ENCODE results near the gene GSAP. TPM values are rescaled to one million over a fixed set of nuclear protein-coding genes. Genes with fewer than 3 reads are reported as not detected.

GSAP gene
- total RNA-seq (200 and 207 TPM in 2 replicates), polyA plus RNA-seq (140 and 157 TPM in 2 replicates), polyA minus RNA-seq (67.0 and 86.8 TPM in 2 replicates)
- 152 TPM for total RNA-seq (2013)

DNA sequence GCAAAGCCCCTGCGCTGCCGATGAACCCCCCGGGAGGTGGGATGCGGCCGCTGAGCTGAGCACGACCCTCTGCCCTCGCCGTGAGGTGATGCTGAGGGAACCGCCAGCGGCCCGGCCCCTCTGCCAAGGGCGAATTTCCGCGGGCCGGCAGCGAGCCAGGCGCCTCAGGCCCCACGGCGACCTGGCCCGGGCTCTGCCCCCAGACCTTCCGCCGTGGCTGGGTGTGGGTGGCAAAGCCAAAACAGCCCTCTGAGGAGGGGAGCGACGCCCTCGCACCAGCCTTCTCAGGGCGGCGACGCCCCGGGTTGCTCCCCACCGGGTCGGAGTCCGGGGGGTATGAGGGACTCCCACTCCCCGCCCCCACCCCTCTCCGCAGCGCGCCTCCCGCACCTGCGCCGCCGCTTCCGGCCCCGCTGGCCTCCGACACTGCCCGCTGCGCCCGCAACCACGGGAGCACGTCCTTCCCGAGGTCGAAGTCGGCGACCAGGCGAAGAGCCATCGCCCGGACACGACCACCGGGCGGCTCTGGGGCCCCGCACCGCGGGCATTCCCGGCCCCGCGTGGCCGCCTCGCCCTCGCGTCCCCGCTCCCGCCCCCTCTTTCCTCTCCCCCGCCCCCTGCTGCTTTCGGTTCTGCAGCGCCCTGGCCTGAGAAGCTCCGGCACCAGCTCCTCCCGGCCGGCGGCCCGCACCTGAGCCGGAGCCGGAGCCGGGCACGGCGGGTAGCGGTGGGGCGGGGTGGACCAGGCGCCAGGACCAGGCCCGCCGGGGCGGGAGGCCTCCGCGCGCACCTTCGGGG lies at the start of gene GSAP:
GSAP (minus strand) TSS at position 527 of the 798 bp plus-strand sequence; CDS start at position 499, 28 bp downstream.
- Histone ChIP-seq H3K4me1 (ENCODE audit: control insufficient read depth in 2 of 2, insufficient read depth in 2 of 2, low read length in 2 of 2) (peaks cover 39 to 42% of the 10 kb centered on the region in 2 donors), H3K4me2 (replicated peaks; ENCODE audit: low read depth, low read length, poor library complexity, severe bottlenecking) (peak within 1 kb of the TSS; percentile 85), H3K9me3 (ENCODE audit: control extremely low read depth in 1 of 3, control insufficient read depth in 2 of 3, insufficient read depth in 1 of 3, low read length in 2 of 3) (no peaks in the 10 kb centered on the region), H3K79me2 (ENCODE audit: control insufficient read depth, insufficient read depth, low read length) (peaks cover 53% of the 10 kb centered on the region), H3K9ac (ENCODE audit: low read length) (peak within 1 kb of the TSS; percentile 82), H3K36me3 (replicated peaks in 1 of 2; ENCODE audit: control extremely low read depth in 1 of 2, control insufficient read depth in 1 of 2, extremely low read depth in 1 of 2, insufficient read depth in 2 of 2, low read length in 1 of 2) (no peaks in the 10 kb centered on the region), H3K27me3 (replicated peaks in 1 of 4; ENCODE audit: control extremely low read depth in 1 of 4, control insufficient read depth in 3 of 4, insufficient read depth in 4 of 4, low read length in 3 of 4) (no peaks in the 10 kb centered on the region), H3K4me3 (ENCODE audit: control extremely low read depth in 1 of 5, extremely low read depth in 1 of 5, insufficient read depth in 1 of 5, low read depth in 2 of 5, low read length in 4 of 5) (peak within 1 kb of the TSS; percentile 71 to 83 (median 77)), H4K20me1 (ENCODE audit: control insufficient read depth, insufficient read depth, low read length, poor library complexity, severe bottlenecking) (no peaks in the 10 kb centered on the region), H2AFZ (ENCODE audit: insufficient read depth, low read depth, low read length, poor library complexity, severe bottlenecking) (peak within 1 kb of the TSS; percentile 93), H3K27ac (ENCODE audit: low read length in 2 of 2) (peak within 1 kb of the TSS; percentile 94 to 96)
- TF ChIP-seq CTCF (IDR thresholded peaks at IDR 0.05) (peak; percentile 16), EZH2 (IDR thresholded peaks at IDR 0.05; ENCODE audit: borderline replicate concordance, insufficient read depth, low read depth, low read length, poor library complexity, severe bottlenecking) (no peak)
- intact Hi-C loops (cut with micrococcal nuclease): loop anchor here (1.0 to 10.0 kb wide), 5 partner anchors 15 to 281 kb away; partner anchors contain the start of gene RSBN1L
- DNase-seq: peak; percentile 86
- H3K27me3 Mint-ChIP-seq: no peaks in the 10 kb centered on the region
- peak; percentile 60 for ATAC-seq (ENCODE audit: low read depth)
- peak within 1 kb of the TSS; percentile 82 for H3K4me3 Mint-ChIP-seq
- POLR2A ChIA-PET: interaction anchor here (0.5 to 2.8 kb wide), 29 partner anchors 10 to 451 kb away, joined by 3 to 23 read pairs (median 4); partner anchors contain the start of gene PTPN12
- peaks cover 60% of the 10 kb centered on the region for H3K4me1 Mint-ChIP-seq
- CTCF ChIA-PET: interaction anchor here (0.6 to 2.8 kb wide), 9 partner anchors 12 to 1095 kb away, joined by 3 to 17 read pairs (median 6); partner anchors contain the start of gene PTPN12
- H3K9me3 Mint-ChIP-seq (ENCODE audit: insufficient read depth): no peaks in the 10 kb centered on the region
- under 1% methylated on average over 92 of the region's 93 CpGs for WGBS (ENCODE audit: insufficient coverage)
- peak within 1 kb of the TSS; percentile 93 for H3K27ac Mint-ChIP-seq

DNA sequence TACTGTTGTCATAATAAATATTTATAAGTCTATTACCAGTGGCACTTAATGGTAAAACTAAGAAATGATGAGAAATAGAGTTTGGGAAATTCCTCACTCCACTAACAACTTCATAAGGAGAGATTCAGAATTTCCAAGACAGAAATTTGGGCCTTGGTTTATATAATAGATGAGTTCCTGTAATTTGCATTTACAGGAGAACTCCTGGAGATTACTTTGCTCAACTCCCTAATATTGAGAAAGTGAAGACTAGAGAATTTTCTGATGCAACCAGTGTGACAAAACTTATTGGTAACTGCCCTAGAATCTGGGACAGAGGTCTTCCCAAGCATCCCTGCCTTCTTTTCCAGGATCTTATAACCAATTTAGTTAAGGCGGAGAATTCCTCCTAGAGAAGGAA lies 49.1 kb upstream of the GSAP start:
- POLR2A ChIA-PET: no interaction called here
- intact Hi-C loops (cut with micrococcal nuclease): loop anchor here (10.0 kb wide), 2 partner anchors 60 to 110 kb away; no protein-coding TSS in a partner anchor
- Mint-ChIP-seq H3K4me3 (no peak overlapping the region), H3K27ac (no peak overlapping the region), H3K9me3 (ENCODE audit: insufficient read depth) (no peaks in the 10 kb centered on the region), H3K4me1 (peaks cover 31% of the 10 kb centered on the region), H3K27me3 (no peaks in the 10 kb centered on the region)
- Histone ChIP-seq H3K4me1 (ENCODE audit: control insufficient read depth in 2 of 2, insufficient read depth in 2 of 2, low read length in 2 of 2) (peaks cover 3 to 18% of the 10 kb centered on the region in 2 donors), H2AFZ (ENCODE audit: insufficient read depth, low read depth, low read length, poor library complexity, severe bottlenecking) (no peak overlapping the region), H3K4me2 (replicated peaks; ENCODE audit: low read depth, low read length, poor library complexity, severe bottlenecking) (no peak overlapping the region), H3K9ac (ENCODE audit: low read length) (no peak overlapping the region), H3K27ac (ENCODE audit: low read length in 2 of 2) (no peak overlapping the region), H3K9me3 (ENCODE audit: control extremely low read depth in 1 of 3, control insufficient read depth in 2 of 3, insufficient read depth in 1 of 3, low read length in 2 of 3) (no peaks in the 10 kb centered on the region), H3K79me2 (ENCODE audit: control insufficient read depth, insufficient read depth, low read length) (no peaks in the 10 kb centered on the region), H3K27me3 (replicated peaks in 1 of 4; ENCODE audit: control extremely low read depth in 1 of 4, control insufficient read depth in 3 of 4, insufficient read depth in 4 of 4, low read length in 3 of 4) (no peaks in the 10 kb centered on the region), H3K36me3 (replicated peaks in 1 of 2; ENCODE audit: control extremely low read depth in 1 of 2, control insufficient read depth in 1 of 2, extremely low read depth in 1 of 2, insufficient read depth in 2 of 2, low read length in 1 of 2) (no peaks in the 10 kb centered on the region), H4K20me1 (ENCODE audit: control insufficient read depth, insufficient read depth, low read length, poor library complexity, severe bottlenecking) (no peaks in the 10 kb centered on the region), H3K4me3 (ENCODE audit: control extremely low read depth in 1 of 5, extremely low read depth in 1 of 5, insufficient read depth in 1 of 5, low read depth in 2 of 5, low read length in 4 of 5) (no peak overlapping the region)
- no peak for TF ChIP-seq CTCF (IDR thresholded peaks at IDR 0.05)
- ATAC-seq (ENCODE audit: low read depth) (no peak), DNase-seq (no peak)
- WGBS (ENCODE audit: insufficient coverage): no CpG with 5 or more reads among the region's 1 CpG
- CTCF ChIA-PET: no interaction called here

Data from B cell (primary cell).